NCI-H1105 (cell line): ENCODE measurements around the gene SSU72.
"Not testable (repeated sequence)": the region's sequence is repeated elsewhere in the genome, so short reads cannot be mapped to it uniquely, and the experiment has no call there.

Source experiments
- DNase-seq: peaks from one replicate; lab custom pipeline; 2025; lab: John Stamatoyannopoulos, UW

SSU72 gene

GRCh38 chr1:1558591-1558990 is 16.1 kb downstream of the SSU72 start:
- no peak for DNase-seq

GRCh38 chr1:1557688-1558087 is 17.0 kb downstream of the SSU72 start:
- not testable (repeated sequence) for DNase-seq

GRCh38 chr1:1556961-1557360 is 17.7 kb downstream of the SSU72 start:
- not testable (repeated sequence) for DNase-seq

GRCh38 chr1:1556505-1556904 is 18.2 kb downstream of the SSU72 start:
- DNase-seq = no peak

GRCh38 chr1:1554926-1555915 is 19.4 kb downstream of the SSU72 start:
- DNase-seq = no peak

- no peak for DNase-seq
Measured at GRCh38 chr1:1554550-1554925, 20.1 kb downstream of the SSU72 start.

GRCh38 chr1:1553821-1554494 is 20.7 kb downstream of the SSU72 start:
- DNase-seq = no peak

GRCh38 chr1:1552263-1552639 is 22.4 kb downstream of the SSU72 start:
- DNase-seq = no peak

GRCh38 chr1:1551524-1552262 is 23.0 kb downstream of the SSU72 start:
- DNase-seq = no peak

- DNase-seq = no peak
Measured at GRCh38 chr1:1550591-1551432, 23.9 kb downstream of the SSU72 start.

- no peak for DNase-seq
Measured at GRCh38 chr1:1550087-1550486, 24.6 kb downstream of the SSU72 start.

GRCh38 chr1:1548591-1548990 is 26.1 kb downstream of the SSU72 start:
- DNase-seq = no peak

- no peak for DNase-seq
Measured at GRCh38 chr1:1547476-1547875, 27.2 kb downstream of the SSU72 start.

- DNase-seq = no peak
Measured at GRCh38 chr1:1547011-1547410, 27.7 kb downstream of the SSU72 start.

- DNase-seq = no peak
Measured at GRCh38 chr1:1545946-1546737, 28.5 kb downstream of the SSU72 start.

- no peak for DNase-seq
Measured at GRCh38 chr1:1544544-1544943, 30.1 kb downstream of the SSU72 start.

- DNase-seq = no peak
Measured at GRCh38 chr1:1543706-1544099, 31.0 kb downstream of the SSU72 start.

GRCh38 chr1:1542766-1543705 is 31.6 kb downstream of the SSU72 start:
- DNase-seq = no peak

GRCh38 chr1:1541956-1542765 is 32.5 kb downstream of the SSU72 start:
- DNase-seq = no peak
